Femur (tissue), 1 donor: ENCODE measurements around the gene C19orf53.
"Not testable (repeated sequence)": the region's sequence is repeated elsewhere in the genome, so short reads cannot be mapped to it uniquely, and the experiment has no call there.

ENCODE experiments used
- DNase-seq: peaks from one replicate; pipeline ENCODE4 v3.0.0-alpha.2; 2017

C19orf53 gene

DNA sequence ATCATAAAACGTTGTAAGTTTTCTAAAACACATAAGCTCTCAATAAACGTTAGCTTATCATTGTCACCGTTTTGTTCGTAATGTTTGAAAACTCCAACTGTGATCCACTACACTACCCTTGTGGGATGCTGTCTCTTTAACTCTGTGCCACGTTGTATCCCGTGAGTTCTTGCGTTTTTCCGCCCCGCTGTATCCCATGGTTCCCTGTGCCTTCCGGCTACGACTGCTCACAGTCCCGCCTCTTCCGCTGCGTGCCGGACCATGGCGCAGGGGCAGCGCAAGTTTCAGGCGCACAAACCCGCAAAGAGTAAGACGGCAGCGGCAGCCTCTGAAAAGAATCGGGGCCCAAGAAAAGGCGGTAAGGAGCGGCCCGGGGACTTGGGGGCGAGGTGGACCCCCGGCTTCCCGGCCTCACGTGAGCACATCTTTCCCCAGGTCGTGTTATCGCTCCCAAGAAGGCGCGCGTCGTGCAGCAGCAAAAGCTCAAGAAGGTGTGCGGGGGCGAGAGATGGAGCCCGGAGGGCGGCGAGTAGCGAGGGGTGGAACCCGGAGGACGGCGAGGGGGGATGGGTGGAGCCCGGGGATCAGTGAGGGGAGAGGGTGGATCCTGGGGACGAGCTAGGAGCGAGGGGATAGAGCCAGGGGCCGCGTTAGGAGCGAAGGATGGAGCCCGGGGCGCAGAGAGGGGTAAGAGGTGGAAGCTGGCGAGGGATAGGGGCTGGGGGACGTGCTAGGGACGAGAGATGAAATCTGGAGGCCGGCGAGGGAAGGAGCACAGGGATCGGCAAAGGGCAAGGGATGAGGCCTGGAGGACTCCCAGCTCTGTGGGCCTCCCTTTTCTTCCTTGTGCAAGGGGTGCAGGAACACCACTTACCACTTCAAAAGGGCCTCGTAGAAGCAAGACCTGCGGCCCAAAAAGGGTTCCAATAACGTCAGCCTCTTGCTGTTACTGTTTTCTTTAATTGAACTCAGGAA lies at the start of gene C19orf53:
Gene C19orf53, plus strand, starts transcription at position 240 of the 975 bp plus-strand sequence. Its CDS starts 22 bp downstream, at position 262.
- DNase-seq: peak; percentile 96

DNA sequence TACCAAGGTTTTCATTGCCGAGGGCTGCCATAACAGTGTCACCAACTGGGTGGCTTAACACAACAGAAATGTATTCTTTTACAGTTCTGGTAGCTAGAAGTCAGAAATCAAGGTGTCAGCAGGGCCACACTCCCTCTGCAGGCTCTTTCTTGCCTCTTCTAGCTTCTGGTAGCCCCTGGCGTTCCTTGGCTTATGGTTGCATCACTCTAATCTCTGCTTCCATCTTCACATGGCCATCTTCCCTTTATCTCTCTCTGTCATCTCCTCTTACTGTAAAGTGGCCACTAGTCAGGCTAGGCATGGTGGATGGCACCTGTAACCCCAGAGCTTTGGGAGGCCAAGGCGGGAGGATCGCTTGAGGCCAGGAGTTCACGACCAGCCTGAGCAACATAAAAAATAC lies 47.9 kb upstream of the C19orf53 start:
- DNase-seq: no peak

DNA sequence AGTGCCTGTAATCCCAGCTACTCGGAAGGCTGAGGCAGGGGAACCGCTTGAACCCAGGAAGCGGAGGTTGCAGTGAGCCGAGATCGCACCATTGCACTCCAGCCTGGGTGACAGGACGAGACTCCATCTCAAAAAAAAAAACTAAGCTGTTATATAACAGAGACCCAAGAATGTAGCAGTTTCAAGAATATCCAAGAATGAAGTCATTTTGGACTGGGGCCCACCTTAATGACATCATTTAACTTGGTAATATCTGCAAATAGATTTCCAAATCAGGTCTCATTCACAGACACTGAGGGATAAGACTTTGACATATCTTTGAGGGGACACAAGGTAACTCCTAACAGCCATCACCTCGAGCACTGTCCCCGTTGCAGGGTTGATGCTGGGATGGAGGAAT lies 46.5 kb upstream of the C19orf53 start:
- DNase-seq: no peak

DNA sequence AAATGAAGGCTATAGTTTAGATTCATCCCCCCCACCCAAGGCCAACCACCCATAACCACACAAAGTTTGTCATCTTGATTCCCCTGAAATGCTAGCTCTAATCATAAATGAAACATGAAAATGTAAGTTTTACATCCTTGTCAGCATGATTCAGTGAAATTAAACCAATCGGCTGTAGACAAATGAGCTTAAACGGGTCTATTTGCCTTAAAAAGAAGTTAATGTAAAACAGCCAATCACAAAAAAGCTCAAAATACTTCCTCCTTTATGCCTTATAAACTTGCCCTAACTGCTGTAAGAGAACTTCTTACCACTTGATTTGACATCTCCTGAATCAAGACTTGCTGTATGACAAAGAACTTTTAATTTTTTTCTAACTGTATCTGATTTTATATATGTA lies 44.4 kb upstream of the C19orf53 start:
- DNase-seq: no peak

- peak; percentile 98 for DNase-seq
These were observed 42.9 kb upstream of the C19orf53 start for GRCh38 chr19:13731147-13731964.

DNA sequence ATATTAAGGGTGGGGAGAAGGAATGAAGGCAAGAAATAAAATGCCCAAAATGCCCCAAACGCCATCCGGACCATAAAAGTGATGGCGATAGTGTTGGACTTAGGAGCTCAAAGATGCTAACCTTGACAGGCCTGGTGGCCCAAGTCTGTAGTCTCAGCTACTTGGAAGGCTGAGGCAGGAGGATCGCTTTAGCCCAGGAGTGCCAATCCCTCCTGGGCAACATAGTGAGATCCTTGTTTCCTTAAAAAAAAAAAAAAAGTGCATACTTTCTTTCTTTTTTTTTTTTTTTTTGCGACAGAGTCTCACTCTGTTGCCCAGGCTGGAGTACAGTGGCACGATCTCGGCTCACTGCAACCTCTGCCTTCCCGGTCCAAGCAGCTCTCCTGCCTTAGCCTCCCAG lies 41.9 kb upstream of the C19orf53 start:
- DNase-seq: no peak

GRCh38 chr19:13734751-13735150 lies 39.5 kb upstream of the C19orf53 start:
- DNase-seq: no peak

GRCh38 chr19:13738073-13738472 lies 36.2 kb upstream of the C19orf53 start:
- no peak for DNase-seq

- DNase-seq: no peak
These were observed 32.4 kb upstream of the C19orf53 start for GRCh38 chr19:13741893-13742292.

DNA sequence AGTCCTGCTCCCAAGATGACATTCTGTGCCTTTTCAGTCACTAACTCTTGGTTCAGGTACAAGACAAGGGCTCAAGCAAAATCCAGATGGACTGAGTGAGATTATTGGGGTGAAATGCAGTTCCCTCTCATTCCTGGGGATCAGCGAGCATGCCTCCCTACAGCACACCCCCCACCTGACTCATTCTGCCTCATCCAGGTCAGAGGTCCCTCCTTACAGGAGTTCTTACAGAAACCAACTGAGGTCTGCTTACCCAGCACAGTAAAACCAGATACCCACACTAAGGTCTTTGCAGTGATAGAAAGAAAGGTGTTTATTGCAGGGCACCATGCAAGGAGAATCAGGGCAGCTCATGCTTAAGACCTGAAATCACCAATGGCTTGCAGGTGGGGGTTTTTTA lies 31.5 kb upstream of the C19orf53 start:
- DNase-seq: no peak

- DNase-seq: no peak
These were observed 30.1 kb upstream of the C19orf53 start for GRCh38 chr19:13744174-13744573.

DNA sequence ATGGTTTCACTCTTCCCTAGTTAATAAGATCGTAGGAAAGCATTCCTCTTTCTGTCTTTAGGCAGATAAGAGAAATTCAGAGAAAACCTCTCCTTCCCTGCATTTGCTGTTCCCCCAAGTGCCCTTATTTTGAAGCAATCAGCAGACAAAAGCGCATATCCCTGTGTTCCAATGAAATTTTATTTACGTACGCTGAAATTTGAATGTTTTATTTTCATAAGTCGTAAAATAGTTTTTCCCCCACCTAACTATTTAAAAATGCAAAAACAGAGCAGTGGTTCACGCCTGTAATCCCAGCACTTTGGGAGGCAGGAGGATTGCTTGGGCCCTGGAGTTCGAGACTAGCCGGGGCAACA lies 27.2 kb upstream of the C19orf53 start:
- DNase-seq: no peak

- DNase-seq: no peak
These were observed 26.0 kb upstream of the C19orf53 start for GRCh38 chr19:13748169-13748828.

DNA sequence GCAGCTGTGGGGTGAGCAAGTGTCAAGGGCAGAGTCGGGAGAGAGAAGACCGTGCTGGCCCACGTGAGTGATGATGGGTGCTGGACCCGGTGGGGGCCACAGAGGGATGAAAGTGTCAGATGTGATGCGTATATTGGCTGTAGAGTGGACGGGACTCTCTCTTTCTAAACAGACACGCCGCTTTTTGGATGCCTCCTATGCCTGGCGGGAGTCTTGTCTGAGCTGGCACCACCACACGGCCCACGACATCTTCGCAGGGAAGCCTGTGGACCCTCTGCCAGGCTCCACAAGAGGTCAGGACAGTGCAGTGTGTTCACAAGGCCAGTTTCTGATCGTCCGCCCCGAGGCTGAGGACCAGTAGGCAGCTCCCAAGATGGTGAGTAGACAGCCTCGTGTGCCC lies 22.8 kb upstream of the C19orf53 start:
- no peak for DNase-seq

GRCh38 chr19:13753622-13754021 lies 20.6 kb upstream of the C19orf53 start:
- not testable (repeated sequence) for DNase-seq

DNA sequence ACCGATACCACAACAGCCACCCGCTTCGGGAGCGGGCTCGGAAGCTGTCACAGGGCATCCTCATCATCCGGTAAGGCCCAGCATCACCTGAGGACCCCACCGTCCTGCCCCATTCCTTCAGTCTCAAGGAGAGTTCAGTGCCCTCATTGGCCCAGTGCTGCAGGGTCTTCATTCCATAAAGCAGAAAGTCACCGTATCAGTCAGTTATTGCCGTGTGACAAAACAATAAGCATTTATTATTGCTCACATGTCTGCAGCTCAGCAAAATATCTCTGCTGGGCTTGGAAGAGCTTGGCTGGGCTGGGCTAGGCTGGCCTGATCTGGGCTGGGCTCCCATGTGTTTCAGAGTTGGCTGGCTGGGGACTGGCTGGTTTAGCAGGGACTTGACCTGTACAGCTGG lies 18.0 kb upstream of the C19orf53 start:
- DNase-seq: no peak

DNA sequence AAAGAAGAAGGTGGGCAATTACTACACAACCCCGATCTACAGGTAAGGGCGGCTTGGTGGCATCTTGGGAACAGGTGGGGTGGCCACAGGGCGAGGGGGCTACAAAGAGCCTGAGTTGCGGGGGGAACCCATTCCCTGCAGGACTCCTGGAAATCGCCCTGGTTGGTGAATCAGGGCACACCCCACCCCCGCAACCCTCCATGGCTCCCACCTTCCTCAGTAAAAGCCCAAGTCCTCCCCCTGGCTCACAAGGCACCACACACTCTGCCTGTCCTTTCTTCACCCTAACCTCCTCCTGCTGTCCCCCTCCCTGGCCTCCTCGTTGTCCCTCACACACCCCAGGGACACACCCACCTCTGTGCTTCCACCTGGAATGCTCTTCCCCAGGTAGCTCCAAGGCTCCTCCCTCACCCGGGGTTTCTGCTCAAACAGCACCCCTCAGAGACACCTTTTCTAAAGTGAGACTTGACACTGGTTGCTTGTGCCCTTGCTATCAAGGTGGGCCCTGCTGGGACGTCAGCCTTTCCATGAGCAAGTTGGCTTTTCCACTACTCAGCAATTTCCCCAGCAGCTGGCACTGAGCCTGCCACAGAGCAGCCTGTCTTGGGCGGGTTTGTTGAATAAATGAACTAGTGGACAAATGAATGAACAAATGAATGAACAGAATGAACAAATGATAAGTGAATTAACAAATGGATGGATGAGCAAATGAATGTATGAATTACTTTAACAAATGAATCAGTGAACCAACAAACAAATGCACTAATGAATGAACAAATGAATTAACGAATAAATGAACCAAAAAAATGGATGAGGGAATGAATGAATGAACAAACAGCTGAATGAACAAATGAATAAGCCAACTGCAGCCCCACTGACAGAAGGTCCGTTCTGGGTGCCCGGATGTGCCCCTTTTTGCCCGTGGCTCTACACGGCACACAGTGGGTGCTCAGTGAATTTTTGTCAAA lies 16.2 kb upstream of the C19orf53 start:
- DNase-seq: no peak

DNA sequence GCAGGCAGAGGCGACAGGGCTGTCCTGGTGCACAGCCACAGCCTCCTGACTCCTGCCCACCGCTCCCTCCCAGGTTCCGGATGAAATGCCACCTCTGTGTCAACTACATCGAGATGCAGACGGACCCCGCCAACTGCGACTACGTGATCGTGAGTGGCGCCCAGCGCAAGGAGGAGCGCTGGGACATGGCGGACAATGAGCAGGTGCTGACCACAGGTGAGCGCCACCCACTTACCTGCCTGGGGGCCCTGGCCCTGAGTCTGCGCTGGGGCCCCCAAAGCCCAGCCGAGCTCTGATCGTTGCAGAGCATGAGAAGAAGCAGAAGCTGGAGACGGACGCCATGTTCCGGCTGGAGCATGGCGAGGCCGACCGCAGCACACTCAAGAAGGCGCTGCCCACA lies 15.5 kb upstream of the C19orf53 start:
- DNase-seq: no peak

DNA sequence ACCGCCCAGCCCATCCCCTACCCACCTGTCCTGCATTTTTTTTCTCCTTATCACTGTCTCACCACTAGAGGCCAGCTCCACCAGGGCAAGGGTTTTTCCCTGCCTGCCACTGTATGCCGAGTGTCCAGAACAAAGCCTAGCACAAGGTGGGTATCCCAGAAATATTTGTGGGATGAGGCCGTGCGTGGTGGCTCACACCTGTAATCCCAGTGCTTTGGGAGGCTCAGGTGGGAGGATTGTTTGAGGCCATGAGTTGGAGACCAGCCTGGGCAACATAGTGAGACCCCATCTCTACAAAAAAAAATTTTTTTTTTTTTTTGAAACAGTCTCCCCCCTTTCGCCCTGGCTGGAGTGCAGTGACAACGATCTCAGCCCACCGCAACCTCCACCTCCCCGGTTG lies 12.8 kb upstream of the C19orf53 start:
- DNase-seq: no peak

- DNase-seq: no peak
These were observed 11.5 kb upstream of the C19orf53 start for GRCh38 chr19:13762635-13763235.

- no peak for DNase-seq
These were observed 11.0 kb upstream of the C19orf53 start for GRCh38 chr19:13763265-13763664.
